HepG2 (cell line): ENCODE results near the gene GSTM4. TPM values are rescaled to one million over a fixed set of nuclear protein-coding genes. Genes with fewer than 3 reads are reported as not detected.

Experiments used
- HDAC1 ChIP-seq: sonication (generic); formaldehyde crosslinking; IDR thresholded peaks from 2 replicates; pipeline ENCODE4 v1.5.1; 2020; ENCODE audit warnings: mild to moderate bottlenecking, missing genetic modification reagents
- IRF1 ChIP-seq: sonication (generic); formaldehyde crosslinking; IDR thresholded peaks from 2 replicates; pipeline ENCODE4 v1.4.0; 2020; ENCODE audit warnings: low read depth, mild to moderate bottlenecking, missing genetic modification reagents
- MAFG ChIP-seq: sonication (generic); formaldehyde crosslinking; IDR thresholded peaks from 2 replicates; pipeline ENCODE4 v1.5.1; 2020; ENCODE audit warnings: mild to moderate bottlenecking, missing genetic modification reagents
- SIN3B ChIP-seq: fragments of 150-350 bp; IDR thresholded peaks from 2 replicates; pipeline ENCODE4 v1.6.1; 2014; ENCODE audit warnings: low read length
- SMAD3 ChIP-seq: sonication (generic); formaldehyde crosslinking; IDR thresholded peaks from 2 replicates; pipeline ENCODE4 v1.4.0; 2020; ENCODE audit warnings: missing genetic modification reagents
- SOX5 ChIP-seq: IDR thresholded peaks from 2 replicates; pipeline ENCODE4 v1.6.1; 2016; ENCODE audit warnings: borderline replicate concordance
- ZBTB40 ChIP-seq, 2 experiments: fragments of 450-650 bp in 1 of 2; sonication (generic) in 1 of 2; formaldehyde crosslinking in 1 of 2; IDR thresholded peaks; 2 replicates each; pipeline versions ENCODE4 v1.6.1 to v1.8.0; 2016 to 2022; ENCODE audit warnings: antibody characterized with exemption in 1 of 2, mild to moderate bottlenecking in 1 of 2, missing genetic modification reagents in 1 of 2
- ZBTB7A ChIP-seq: sonication (generic); formaldehyde crosslinking; IDR thresholded peaks from 2 replicates; pipeline ENCODE4 v1.8.0; 2022; ENCODE audit warnings: mild to moderate bottlenecking, missing genetic modification reagents
- ZNF460 ChIP-seq: sonication (generic); formaldehyde crosslinking; IDR thresholded peaks from 2 replicates; pipeline ENCODE4 v1.5.1; 2020; ENCODE audit warnings: missing genetic modification reagents, mild to moderate bottlenecking, borderline replicate concordance
- ZNF775 ChIP-seq: sonication (generic); formaldehyde crosslinking; IDR thresholded peaks from 2 replicates; pipeline ENCODE4 v1.4.0; 2020; ENCODE audit warnings: missing genetic modification reagents, mild to moderate bottlenecking, moderate library complexity, borderline replicate concordance
- ZNF792 ChIP-seq: IDR thresholded peaks from 2 replicates; pipeline ENCODE4 v1.6.1; 2016
- polyA plus RNA-seq, 8 experiments: library from polyadenylated mRNA; depleted of rRNA in 3 of 8; stranded (reverse) in 7 of 8; unstranded in 1 of 8; fragments of >200 nt; fragmentation: Illumina TruSeq in 4 of 8; extraction: Trizol in 4 of 8; gene quantifications; 2 replicates each; pipeline versions ENCODE4 v1.2.1 to v1.2.3, GENCODE V29; 2011 to 2016; ENCODE audit warnings: low read depth in 4 of 8, missing spikeins in 1 of 8, mixed read lengths in 1 of 8; ENCODE audit not compliant: insufficient read depth in 1 of 8
- total RNA-seq, 5 experiments: library from RNA; depleted of rRNA; stranded (reverse); fragments of >200 nt; fragmentation: Illumina TruSeq; extraction: Trizol; gene quantifications; 2 replicates each; pipeline ENCODE4 v1.2.3, GENCODE V29; 2016; ENCODE audit warnings: low read depth in 1 of 5
- TF ChIP-seq, protein P1 (sequence below): sonication (generic); formaldehyde crosslinking; IDR thresholded peaks from 2 replicates; pipeline ENCODE4 v1.5.0; 2020; ENCODE audit warnings: mild to moderate bottlenecking, missing genetic modification reagents, borderline replicate concordance
- TF ChIP-seq, protein P2 (sequence below): sonication (generic); formaldehyde crosslinking; IDR thresholded peaks from 2 replicates; pipeline ENCODE4 v1.5.0; 2020; ENCODE audit warnings: mild to moderate bottlenecking, low read depth, missing genetic modification reagents, borderline replicate concordance

Gene GSTM4
- total and polyA plus RNA-seq, 2 of the 13 experiments (the other 11 are each of a cell fraction or from before 2014, with no cell fraction given): 25.3 to 40.8 TPM

DNA sequence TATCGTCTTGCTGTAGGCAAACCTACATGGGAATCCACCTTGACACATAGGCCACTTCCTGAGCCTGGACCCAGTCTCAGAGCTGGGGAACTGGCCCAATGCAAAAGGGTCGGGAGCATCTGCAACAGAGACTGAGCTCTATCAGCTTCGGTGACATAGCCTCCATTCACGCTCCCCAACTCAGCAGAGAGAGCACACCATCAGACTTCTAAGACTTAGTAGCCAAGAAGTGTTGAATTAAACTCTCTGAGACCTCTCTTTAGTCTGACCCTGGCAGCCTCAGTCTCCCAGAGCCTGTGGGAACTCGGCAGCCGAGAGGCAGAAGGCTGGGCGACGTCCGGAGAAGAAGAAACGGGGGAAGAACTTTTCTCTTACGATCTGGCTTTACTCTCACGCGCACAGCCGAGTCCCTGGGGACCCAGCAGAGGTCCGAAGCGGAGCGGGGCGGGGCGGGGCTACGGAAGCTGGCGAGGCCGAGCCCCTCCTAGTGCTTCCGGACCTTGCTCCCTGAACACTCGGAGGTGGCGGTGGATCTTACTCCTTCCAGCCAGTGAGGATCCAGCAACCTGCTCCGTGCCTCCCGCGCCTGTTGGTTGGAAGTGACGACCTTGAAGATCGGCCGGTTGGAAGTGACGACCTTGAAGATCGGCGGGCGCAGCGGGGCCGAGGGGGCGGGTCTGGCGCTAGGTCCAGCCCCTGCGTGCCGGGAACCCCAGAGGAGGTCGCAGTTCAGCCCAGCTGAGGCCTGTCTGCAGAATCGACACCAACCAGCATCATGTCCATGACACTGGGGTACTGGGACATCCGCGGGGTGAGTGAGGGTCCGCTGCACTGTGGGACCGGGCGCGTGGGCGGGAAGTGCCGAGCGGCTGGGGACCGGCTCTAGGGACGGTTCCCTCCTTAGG lies at the start of gene GSTM4 (continued):
- TF ChIP-seq ZBTB7A (CRISPR knock-in tag): peak; percentile 54; the same call in 1 of the 2 replicates
- TF ChIP-seq, protein P1, sequence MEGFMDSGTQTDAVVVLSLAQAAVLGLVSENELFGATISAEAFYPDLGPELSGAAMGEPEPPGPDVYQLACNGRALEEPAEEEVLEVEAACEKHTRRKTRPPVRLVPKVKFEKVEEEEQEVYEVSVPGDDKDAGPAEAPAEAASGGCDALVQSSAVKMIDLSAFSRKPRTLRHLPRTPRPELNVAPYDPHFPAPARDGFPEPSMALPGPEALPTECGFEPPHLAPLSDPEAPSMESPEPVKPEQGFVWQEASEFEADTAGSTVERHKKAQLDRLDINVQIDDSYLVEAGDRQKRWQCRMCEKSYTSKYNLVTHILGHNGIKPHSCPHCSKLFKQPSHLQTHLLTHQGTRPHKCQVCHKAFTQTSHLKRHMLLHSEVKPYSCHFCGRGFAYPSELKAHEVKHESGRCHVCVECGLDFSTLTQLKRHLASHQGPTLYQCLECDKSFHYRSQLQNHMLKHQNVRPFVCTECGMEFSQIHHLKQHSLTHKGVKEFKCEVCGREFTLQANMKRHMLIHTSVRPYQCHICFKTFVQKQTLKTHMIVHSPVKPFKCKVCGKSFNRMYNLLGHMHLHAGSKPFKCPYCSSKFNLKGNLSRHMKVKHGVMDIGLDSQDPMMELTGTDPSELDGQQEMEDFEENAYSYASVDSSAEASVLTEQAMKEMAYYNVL: 0 out of 2 replicates have a peak, but pooled peaks have one; percentile 37
- no peak; the same call in 1 of the 2 replicates for TF ChIP-seq ZNF460
- TF ChIP-seq HDAC1 (CRISPR knock-in tag): peak; percentile 82
- peak; percentile 32 for TF ChIP-seq SOX5
- no peak for TF ChIP-seq MAFG
- TF ChIP-seq, protein P2, sequence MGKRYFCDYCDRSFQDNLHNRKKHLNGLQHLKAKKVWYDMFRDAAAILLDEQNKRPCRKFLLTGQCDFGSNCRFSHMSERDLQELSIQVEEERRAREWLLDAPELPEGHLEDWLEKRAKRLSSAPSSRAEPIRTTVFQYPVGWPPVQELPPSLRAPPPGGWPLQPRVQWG (CRISPR knock-in tag): no peak
- no peak for TF ChIP-seq IRF1 (CRISPR knock-in tag)
- TF ChIP-seq SIN3B: no peak
- no peak for TF ChIP-seq SMAD3 (CRISPR knock-in tag)
- peak; percentile 71; the same call in 1 of the 2 replicates for TF ChIP-seq ZNF775 (CRISPR knock-in tag)
- peak; percentile 85; the same call in 1 of the 2 replicates for TF ChIP-seq ZNF792 (CRISPR knock-in tag)
- TF ChIP-seq ZBTB40 (IDR thresholded peaks at IDR 0.05): no peak
- TF ChIP-seq ZBTB40 (CRISPR knock-in tag; IDR thresholded peaks at IDR 0.05): peak; percentile 29; the same call in 1 of the 2 replicates
